ENCODE data around the gene ZBED1.
A peak's percentile ranks its signal among the peaks of the same experiment; 100 is the strongest.

Gene ZBED1

DNA sequence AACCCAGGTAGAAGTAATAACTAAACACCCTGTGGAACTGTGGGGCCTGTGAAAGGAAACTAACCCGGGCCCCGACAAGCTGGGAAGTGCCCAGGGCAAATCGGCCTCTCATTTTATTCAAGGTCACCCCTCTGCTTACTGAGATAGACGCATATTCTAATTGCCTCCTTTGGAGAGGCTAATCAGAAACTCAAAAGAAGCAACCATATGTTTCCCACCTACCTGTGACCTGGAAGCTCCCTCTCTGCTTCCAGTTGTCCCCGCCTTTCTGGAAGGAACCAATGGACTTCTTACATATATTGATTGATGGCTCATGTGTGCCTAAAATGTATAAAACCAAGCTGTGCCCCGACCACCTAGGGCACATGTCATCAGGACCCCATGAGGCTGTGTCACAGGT is 23.1 kb upstream of the ZBED1 start:
- Histone ChIP-seq H3K27ac (ENCODE audit: low read depth, low read length) (no peak overlapping the region), H3K36me3 (ENCODE audit: low read length) (no peaks in the 10 kb centered on the region), H3F3A (ENCODE audit: insufficient read depth) (peaks cover 4% of the 10 kb centered on the region; the same call in 1 of the 2 replicates), H3K9ac (ENCODE audit: low read length) (no peak overlapping the region), H3K4me2 (ENCODE audit: low read depth, low read length, poor library complexity, severe bottlenecking) (no peak overlapping the region), H3K79me2 (ENCODE audit: insufficient read depth, low read length) (no peaks in the 10 kb centered on the region), H3K9me2 (replicated peaks; ENCODE audit: insufficient read depth, low read length) (no peaks in the 10 kb centered on the region), H3K4me3 (ENCODE audit: insufficient read depth, low read length, poor library complexity, severe bottlenecking) (no peak overlapping the region), H3K27me3 (ENCODE audit: low read length) (no peaks in the 10 kb centered on the region), H4K20me1 (ENCODE audit: low read depth, low read length) (no peaks in the 10 kb centered on the region), H2AFZ (ENCODE audit: low read depth, low read length, severe bottlenecking) (no peak overlapping the region), H3K9me3 (ENCODE audit: insufficient read depth, low read length) (no peaks in the 10 kb centered on the region)
- no peak for TF ChIP-seq CTCF (IDR thresholded peaks at IDR 0.05; ENCODE audit: insufficient read depth, low read length, poor library complexity, severe bottlenecking)
- TF ChIP-seq EZH2phosphoT487 (conservative IDR thresholded peaks at IDR 0.05; ENCODE audit: low read length): no peak

- Histone ChIP-seq H3K9me3 (ENCODE audit: insufficient read depth, low read length) (no peaks in the 10 kb centered on the region), H3K4me3 (ENCODE audit: insufficient read depth, low read length, poor library complexity, severe bottlenecking) (no peak overlapping the region), H3K79me2 (ENCODE audit: insufficient read depth, low read length) (no peaks in the 10 kb centered on the region), H3K27ac (ENCODE audit: low read depth, low read length) (peak overlapping the region; percentile 71), H3K9me2 (replicated peaks; ENCODE audit: insufficient read depth, low read length) (no peaks in the 10 kb centered on the region), H3K27me3 (ENCODE audit: low read length) (no peaks in the 10 kb centered on the region), H2AFZ (ENCODE audit: low read depth, low read length, severe bottlenecking) (no peak overlapping the region), H3K9ac (ENCODE audit: low read length) (0 out of 2 replicates have a peak overlapping the region, but pooled peaks have one; percentile 3), H3K4me2 (ENCODE audit: low read depth, low read length, poor library complexity, severe bottlenecking) (peak overlapping the region; percentile 51), H3F3A (ENCODE audit: insufficient read depth) (peaks cover 7% of the 10 kb centered on the region), H3K36me3 (ENCODE audit: low read length) (no peaks in the 10 kb centered on the region), H4K20me1 (ENCODE audit: low read depth, low read length) (no peaks in the 10 kb centered on the region)
- no peak for TF ChIP-seq CTCF (IDR thresholded peaks at IDR 0.05; ENCODE audit: insufficient read depth, low read length, poor library complexity, severe bottlenecking)
These were observed 21.2 kb upstream of the ZBED1 start for GRCh38 chrX:2521927-2522386.

DNA sequence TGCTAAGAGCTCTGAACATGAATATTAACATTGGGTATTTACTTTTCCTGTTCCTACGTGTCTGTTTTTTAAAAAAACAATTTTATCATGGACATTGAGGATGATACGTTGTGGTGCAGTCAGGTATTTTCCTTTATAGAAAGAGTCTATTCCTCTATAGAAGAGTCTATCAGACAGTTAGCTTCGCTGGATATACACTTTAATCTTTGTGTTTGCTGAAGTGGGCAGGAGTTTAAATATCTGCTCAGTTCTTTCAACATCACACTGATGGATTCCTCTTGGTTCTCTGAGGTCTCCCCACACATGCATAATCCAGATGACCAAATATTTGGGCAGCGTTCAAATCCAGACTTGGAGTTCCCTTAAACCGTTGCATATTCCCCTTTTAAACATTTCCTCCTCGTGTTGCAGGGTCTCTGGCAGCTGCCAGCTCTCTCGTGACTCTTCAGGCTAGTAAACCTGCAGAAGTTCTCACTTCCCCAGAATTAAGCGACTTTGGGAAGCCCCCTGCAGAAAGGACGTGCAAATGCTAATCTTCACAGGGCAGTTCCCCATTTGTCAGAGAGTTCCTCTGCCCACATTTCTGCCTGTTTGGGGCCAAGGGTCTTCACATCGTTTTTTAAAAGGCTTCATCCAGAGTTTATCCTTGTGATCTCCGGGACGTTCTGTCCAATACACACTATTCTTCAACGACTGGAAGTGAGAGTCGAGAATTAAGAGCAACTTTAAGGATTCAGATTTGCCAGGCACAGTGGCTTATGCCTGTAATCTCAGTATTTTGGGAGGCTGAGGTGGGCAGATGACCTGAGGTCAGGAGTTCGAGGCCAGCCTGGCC is 20.5 kb upstream of the ZBED1 start:
- TF ChIP-seq EZH2phosphoT487 (conservative IDR thresholded peaks at IDR 0.05; ENCODE audit: low read length) (no peak), CTCF (IDR thresholded peaks at IDR 0.05; ENCODE audit: insufficient read depth, low read length, poor library complexity, severe bottlenecking) (no peak)
- Histone ChIP-seq H4K20me1 (ENCODE audit: low read depth, low read length) (no peaks in the 10 kb centered on the region), H3K4me2 (ENCODE audit: low read depth, low read length, poor library complexity, severe bottlenecking) (peak overlapping the region; percentile 51), H2AFZ (ENCODE audit: low read depth, low read length, severe bottlenecking) (peak overlapping the region; percentile 7), H3K79me2 (ENCODE audit: insufficient read depth, low read length) (no peaks in the 10 kb centered on the region), H3K36me3 (ENCODE audit: low read length) (no peaks in the 10 kb centered on the region), H3K27ac (ENCODE audit: low read depth, low read length) (peak overlapping the region; percentile 71), H3K27me3 (ENCODE audit: low read length) (no peaks in the 10 kb centered on the region), H3K9me2 (replicated peaks; ENCODE audit: insufficient read depth, low read length) (no peaks in the 10 kb centered on the region), H3K9ac (ENCODE audit: low read length) (peak overlapping the region; percentile 3; the same call in 1 of the 2 replicates), H3F3A (ENCODE audit: insufficient read depth) (peaks cover 14% of the 10 kb centered on the region), H3K9me3 (ENCODE audit: insufficient read depth, low read length) (no peaks in the 10 kb centered on the region), H3K4me3 (ENCODE audit: insufficient read depth, low read length, poor library complexity, severe bottlenecking) (no peak overlapping the region)
